ENCODE data around the gene DNAJB2.

DNA sequence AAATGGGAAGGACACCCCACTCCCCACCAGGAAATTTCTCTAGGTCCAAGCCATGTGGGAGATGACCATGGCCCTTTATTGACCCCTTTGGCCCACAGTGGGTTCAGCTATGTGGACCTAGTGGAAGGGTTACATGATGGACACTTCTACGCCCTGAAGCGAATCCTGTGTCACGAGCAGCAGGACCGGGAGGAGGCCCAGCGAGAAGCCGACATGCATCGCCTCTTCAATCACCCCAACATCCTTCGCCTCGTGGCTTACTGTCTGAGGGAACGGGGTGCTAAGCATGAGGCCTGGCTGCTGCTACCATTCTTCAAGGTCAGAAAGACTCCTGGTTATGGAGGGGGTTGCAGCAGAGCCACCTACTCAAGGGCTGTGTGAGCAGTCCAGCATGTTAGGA, 32.6 kb upstream of the DNAJB2 start:
- TF ChIP-seq, protein P1, sequence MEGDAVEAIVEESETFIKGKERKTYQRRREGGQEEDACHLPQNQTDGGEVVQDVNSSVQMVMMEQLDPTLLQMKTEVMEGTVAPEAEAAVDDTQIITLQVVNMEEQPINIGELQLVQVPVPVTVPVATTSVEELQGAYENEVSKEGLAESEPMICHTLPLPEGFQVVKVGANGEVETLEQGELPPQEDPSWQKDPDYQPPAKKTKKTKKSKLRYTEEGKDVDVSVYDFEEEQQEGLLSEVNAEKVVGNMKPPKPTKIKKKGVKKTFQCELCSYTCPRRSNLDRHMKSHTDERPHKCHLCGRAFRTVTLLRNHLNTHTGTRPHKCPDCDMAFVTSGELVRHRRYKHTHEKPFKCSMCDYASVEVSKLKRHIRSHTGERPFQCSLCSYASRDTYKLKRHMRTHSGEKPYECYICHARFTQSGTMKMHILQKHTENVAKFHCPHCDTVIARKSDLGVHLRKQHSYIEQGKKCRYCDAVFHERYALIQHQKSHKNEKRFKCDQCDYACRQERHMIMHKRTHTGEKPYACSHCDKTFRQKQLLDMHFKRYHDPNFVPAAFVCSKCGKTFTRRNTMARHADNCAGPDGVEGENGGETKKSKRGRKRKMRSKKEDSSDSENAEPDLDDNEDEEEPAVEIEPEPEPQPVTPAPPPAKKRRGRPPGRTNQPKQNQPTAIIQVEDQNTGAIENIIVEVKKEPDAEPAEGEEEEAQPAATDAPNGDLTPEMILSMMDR (IDR thresholded peaks at IDR 0.05) = no peak
- TF ChIP-seq CHD2 (IDR thresholded peaks at IDR 0.05; ENCODE audit: low read length, partially characterized antibody) (no peak), NFE2L2 (conservative IDR thresholded peaks at IDR 0.05; ENCODE audit: low read length) (no peak), POLR2A (IDR thresholded peaks at IDR 0.05; ENCODE audit: low read length) (no peak; the same call in 1 of the 2 replicates), SMC3 (IDR thresholded peaks at IDR 0.05) (no peak), ZFP36 (IDR thresholded peaks at IDR 0.05; ENCODE audit: borderline replicate concordance, partially characterized antibody) (no peak)
- TF ChIP-seq, protein P2, sequence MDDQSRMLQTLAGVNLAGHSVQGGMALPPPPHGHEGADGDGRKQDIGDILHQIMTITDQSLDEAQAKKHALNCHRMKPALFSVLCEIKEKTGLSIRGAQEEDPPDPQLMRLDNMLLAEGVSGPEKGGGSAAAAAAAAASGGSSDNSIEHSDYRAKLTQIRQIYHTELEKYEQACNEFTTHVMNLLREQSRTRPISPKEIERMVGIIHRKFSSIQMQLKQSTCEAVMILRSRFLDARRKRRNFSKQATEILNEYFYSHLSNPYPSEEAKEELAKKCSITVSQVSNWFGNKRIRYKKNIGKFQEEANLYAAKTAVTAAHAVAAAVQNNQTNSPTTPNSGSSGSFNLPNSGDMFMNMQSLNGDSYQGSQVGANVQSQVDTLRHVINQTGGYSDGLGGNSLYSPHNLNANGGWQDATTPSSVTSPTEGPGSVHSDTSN (IDR thresholded peaks at IDR 0.05) = no peak

Measured in A549 (cell line).